Muscle of leg (tissue), 11 donors: ENCODE results near the gene FLNB. TPM values are rescaled to one million over a fixed set of nuclear protein-coding genes. Genes with fewer than 3 reads are reported as not detected.
A peak's percentile ranks its signal among the peaks of the same experiment; 100 is the strongest.

ENCODE experiments used
- DNase-seq: peaks from one replicate; pipeline ENCODE4 v3.0.0; 2013
- H3K27ac ChIP-seq: one replicate; pipeline ENCODE4 v1.5.1; 2013; ENCODE audit warnings: mild to moderate bottlenecking, low read length, control low read depth
- H3K27me3 ChIP-seq: one replicate; pipeline ENCODE4 v1.6.1; 2013; ENCODE audit warnings: low read length; ENCODE audit not compliant: control insufficient read depth, insufficient read depth
- H3K36me3 ChIP-seq: one replicate; pipeline ENCODE4 v1.6.1; 2013; ENCODE audit warnings: low read length; ENCODE audit not compliant: control insufficient read depth, insufficient read depth
- H3K4me1 ChIP-seq: one replicate; pipeline ENCODE4 v1.6.1; 2013; ENCODE audit warnings: low read length; ENCODE audit not compliant: control insufficient read depth, insufficient read depth
- H3K4me3 ChIP-seq: one replicate; pipeline ENCODE4 v1.5.1; 2013; ENCODE audit warnings: low read length, control low read depth
- H3K9me3 ChIP-seq: replicated peaks from 2 replicates; pipeline ENCODE4 v1.6.1; 2013; ENCODE audit warnings: low read depth, low read length; ENCODE audit not compliant: control insufficient read depth
- WGBS: methylation state at CpG from one replicate; pipeline ENCODE4 v1.1.5; 2013; ENCODE audit warnings: missing lambda C conversion rate; ENCODE audit not compliant: insufficient coverage; 5-methylcytosine and 5-hydroxymethylcytosine counted together
- polyA plus RNA-seq, 8 donors: library from polyadenylated mRNA; unstranded; fragments of 120-200 nt; gene quantifications; one replicate each; pipeline versions ENCODE4 v1.2.1 to v1.2.3, GENCODE V29; 2013; ENCODE audit warnings: inconsistent platforms in 1 of 8, low replicate concordance in 1 of 8; ENCODE audit not compliant: insufficient read length in 8 of 8, insufficient read depth in 1 of 8
- total RNA-seq: library from RNA; stranded (reverse); fragments of 120-200 nt; gene quantifications from one replicate; pipeline ENCODE4 v1.2.4, GENCODE V29; 2013

FLNB gene
- total and polyA plus RNA-seq, 9 donors: 44.4 to 87.1 (median 65.2) TPM

DNA sequence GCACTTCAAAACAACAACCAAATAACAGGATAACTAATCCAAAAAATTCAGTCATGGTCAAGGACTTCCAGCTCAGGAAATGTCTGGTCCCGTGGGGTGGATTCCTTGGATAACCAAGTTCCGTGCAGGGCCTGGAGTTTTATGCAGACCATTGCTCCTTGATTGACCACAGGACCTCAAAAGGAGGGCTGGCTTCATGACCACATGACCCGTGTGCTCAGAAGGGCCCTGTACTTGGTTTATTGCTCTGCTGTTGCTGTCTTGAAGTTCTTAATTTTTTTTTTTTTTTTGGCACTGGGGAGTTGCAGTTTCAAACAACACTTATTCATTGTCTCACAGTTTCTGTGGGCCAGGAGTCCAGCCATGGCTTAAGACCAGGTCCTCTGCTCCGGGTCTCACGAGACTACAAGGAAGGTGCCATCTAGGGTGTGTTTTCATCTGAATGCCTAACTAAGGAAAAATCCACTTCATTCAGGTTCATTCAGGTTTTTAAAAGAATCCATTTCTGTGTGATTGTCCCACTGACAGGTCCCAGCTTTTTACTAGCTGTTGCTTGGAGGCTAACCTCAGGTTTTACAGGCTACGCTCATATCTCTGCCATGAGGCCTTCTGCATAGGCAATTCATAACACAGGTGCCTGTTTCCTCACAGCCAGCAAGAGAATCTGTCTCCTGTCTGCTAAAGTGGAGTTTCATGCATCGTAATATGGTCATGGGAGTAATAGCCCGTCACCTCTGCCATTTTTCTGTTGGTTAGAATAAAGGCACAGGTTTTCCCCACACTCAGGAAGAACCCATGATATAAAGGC lies 65.3 kb downstream of the FLNB start:
- Histone ChIP-seq H3K27ac (no peak overlapping the region), H3K4me3 (no peak overlapping the region), H3K9me3 (no peaks in the 10 kb centered on the region), H3K27me3 (no peaks in the 10 kb centered on the region), H3K4me1 (peaks cover 33% of the 10 kb centered on the region), H3K36me3 (peaks cover 6% of the 10 kb centered on the region)
- 61% methylated on average over 5 of the region's 8 CpGs for WGBS
- peak; percentile 58 for DNase-seq

DNA sequence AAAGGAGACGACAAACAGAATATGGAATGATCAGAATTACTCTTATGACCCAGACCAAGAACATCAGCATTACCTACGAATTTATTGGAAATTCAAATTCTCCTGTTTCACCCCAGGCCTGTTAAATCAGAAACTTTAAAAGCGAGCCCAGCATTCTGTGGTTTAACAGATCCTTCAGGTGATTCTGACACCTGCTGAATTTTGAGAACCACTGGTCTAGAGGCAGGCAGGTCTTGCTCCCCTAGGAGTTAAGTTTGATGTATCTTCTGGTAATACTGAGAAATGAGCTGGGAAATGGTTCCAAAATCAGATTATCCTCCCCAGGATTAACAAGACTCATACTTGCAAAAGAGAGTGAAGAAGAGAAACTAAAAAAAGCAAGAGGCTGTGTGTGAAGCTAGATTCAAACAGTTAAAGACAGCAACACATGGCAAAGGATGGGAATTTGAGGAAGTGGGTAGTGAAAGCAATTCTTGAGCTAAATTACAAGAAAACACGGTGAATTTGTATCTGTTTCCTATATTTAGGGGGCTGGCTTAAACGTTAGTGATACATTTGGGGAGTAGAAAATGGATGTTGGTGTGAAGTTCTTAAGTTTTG lies 66.0 kb downstream of the FLNB start:
- no peak overlapping the region for H3K4me3 ChIP-seq
- peak; percentile 15 for DNase-seq
- H3K9me3 ChIP-seq: no peaks in the 10 kb centered on the region
- H3K4me1 ChIP-seq: peaks cover 30% of the 10 kb centered on the region
- H3K27me3 ChIP-seq: no peaks in the 10 kb centered on the region
- WGBS: 48% methylated on average over 2 of the region's 5 CpGs
- peaks cover 9% of the 10 kb centered on the region for H3K36me3 ChIP-seq
- peak overlapping the region; percentile 29 for H3K27ac ChIP-seq

DNA sequence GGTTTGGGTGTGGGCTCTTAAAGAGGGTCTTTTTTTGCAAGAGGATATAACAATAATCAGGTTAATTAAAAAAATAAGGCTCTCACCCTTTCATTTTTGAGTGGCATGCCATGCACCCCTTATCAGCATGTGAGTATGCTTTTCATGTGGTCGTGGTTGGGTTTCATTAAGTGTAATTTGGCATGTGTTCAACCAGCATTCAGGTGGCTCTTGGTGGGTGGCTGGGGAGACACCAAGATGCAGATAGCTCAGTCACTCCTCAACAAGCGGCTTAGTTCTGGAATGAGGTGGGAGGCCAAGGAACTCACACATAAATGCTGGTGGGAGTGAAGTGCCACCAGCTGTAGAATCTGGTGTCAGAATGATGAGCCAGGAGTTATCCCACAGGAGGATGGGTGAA lies 66.8 kb downstream of the FLNB start:
- H3K4me3 ChIP-seq: no peak overlapping the region
- H3K4me1 ChIP-seq: peaks cover 23% of the 10 kb centered on the region
- no peak overlapping the region for H3K27ac ChIP-seq
- DNase-seq: no peak
- H3K36me3 ChIP-seq: peaks cover 14% of the 10 kb centered on the region
- no peaks in the 10 kb centered on the region for H3K9me3 ChIP-seq
- H3K27me3 ChIP-seq: no peaks in the 10 kb centered on the region
- WGBS: no CpG with 5 or more reads among the region's 2 CpGs

DNA sequence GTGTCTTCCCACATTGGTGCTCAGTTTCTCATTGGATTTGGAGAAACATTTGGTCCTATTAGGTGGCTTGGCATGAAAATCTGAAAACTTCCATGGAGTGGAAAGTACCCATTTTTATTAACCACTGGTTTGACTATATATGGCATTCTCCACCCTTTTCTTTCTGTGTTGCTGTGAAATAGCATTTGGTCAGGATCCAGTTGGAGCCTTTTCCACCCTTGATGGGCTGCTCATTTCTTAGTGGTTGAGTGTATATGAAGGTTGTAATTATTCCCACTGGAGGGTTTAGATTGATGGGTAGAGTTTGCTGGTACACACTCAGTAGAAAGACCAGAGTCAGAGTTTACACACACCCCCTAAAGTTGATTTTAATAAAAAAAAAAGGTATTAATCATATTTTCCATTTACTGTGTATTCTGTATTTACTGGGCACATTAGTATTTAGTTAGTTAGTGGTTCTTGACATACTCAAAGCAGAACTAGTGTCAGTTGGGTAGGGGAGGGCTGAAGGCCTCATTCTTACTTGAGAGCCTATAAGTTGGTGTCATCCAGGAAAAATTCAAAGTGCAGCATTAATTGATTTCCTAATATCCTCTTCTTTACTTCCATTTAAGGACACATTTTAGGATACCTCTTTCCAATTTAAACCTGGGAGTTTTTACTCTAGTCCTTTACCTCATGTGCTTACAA lies 69.5 kb downstream of the FLNB start:
- Histone ChIP-seq H3K27ac (no peak overlapping the region), H3K4me3 (no peak overlapping the region), H3K4me1 (peaks cover 16% of the 10 kb centered on the region), H3K27me3 (no peaks in the 10 kb centered on the region), H3K36me3 (peaks cover 22% of the 10 kb centered on the region), H3K9me3 (no peaks in the 10 kb centered on the region)
- DNase-seq: no peak

DNA sequence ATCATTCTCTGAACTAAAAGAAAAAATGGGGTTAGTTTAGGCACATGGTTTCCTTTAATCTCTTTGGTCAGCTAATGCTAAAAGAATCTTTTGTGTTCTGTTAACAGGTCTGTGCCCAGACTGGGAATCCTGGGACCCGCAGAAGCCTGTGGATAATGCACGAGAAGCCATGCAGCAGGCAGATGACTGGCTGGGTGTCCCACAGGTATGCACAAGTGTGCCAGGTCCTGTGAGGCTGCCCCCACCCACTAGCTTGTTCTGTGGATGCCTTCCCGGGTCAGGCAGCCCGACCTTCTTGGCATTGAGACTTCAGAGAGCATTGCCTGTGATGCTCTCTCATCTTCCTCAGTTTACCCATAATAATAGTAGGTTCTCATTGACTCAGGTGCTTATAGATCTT lies 70.4 kb downstream of the FLNB start:
- WGBS: 85% methylated on average over 2 of the region's 4 CpGs
- Histone ChIP-seq H3K36me3 (peaks cover 22% of the 10 kb centered on the region), H3K27ac (no peak overlapping the region), H3K27me3 (no peaks in the 10 kb centered on the region), H3K9me3 (no peaks in the 10 kb centered on the region), H3K4me1 (peaks cover 11% of the 10 kb centered on the region), H3K4me3 (no peak overlapping the region)
- DNase-seq: no peak

DNA sequence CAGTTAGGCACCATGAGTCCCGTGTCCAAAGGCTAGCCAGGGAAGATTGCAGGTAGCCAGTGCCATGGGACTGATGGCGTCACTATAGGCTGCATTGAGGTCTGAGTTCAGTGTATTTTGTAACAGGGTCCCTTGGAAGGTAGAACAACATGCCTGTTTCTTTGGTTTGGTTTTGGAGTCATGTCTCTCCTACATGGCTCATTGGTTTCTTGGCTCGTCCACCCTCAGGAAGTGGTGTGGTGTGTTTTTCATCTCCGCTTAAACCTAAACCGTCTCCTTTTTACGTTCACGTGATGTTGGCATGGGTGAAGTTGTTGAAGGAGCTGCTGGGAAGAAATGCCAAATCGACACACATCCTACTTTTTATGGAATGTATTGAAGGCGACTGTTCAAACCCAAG lies 71.6 kb downstream of the FLNB start:
- DNase-seq: no peak
- Histone ChIP-seq H3K36me3 (peaks cover 22% of the 10 kb centered on the region), H3K4me1 (peaks cover 7% of the 10 kb centered on the region), H3K27me3 (no peaks in the 10 kb centered on the region), H3K27ac (no peak overlapping the region), H3K9me3 (no peaks in the 10 kb centered on the region), H3K4me3 (no peak overlapping the region)
- 100% methylated on average over 2 of the region's 9 CpGs for WGBS

DNA sequence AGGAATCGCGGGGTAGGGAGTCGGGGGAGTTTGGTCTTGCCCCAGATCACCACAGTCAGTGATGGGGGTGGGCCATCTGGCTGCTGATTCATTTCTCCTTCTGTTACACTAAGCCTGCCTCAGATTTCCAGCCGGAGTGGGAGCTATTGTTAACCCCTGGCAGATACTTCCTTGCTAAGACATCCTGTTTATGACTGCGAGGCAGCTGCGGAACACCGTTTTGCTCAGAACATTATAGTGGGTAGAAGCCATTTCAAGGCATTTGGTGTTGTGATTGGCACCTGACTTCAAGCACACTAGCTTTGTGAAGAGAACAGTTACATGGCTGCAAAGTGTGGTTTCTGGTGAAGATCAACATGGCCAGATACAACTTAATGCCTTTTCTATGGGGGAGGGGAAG lies 73.8 kb downstream of the FLNB start:
- peaks cover 20% of the 10 kb centered on the region for H3K36me3 ChIP-seq
- no peak overlapping the region for H3K4me3 ChIP-seq
- 30% methylated on average over 2 of the region's 7 CpGs for WGBS
- H3K4me1 ChIP-seq: peaks cover 7% of the 10 kb centered on the region
- peak; percentile 72 for DNase-seq
- peak overlapping the region; percentile 72 for H3K27ac ChIP-seq
- H3K9me3 ChIP-seq: no peaks in the 10 kb centered on the region
- H3K27me3 ChIP-seq: no peaks in the 10 kb centered on the region

DNA sequence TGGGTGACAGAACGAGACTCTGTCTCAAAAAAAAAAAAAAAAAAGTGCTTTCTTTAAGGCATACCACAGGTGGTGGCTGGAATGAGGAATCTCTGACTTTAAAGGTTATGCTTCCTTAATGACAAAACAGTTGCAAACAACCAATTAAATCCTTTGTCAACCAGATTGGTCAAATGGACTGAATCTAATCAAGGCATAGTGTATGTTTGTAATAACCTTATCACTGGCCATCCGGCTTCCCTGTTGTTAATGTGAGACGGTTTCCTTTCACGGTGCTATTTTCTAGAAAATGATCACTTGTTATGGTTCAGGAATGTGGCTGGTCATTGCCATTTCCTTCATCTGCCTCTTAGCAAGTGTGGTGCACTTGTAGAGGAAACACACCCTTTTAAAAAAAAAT lies 75.9 kb downstream of the FLNB start:
- Histone ChIP-seq H3K27ac (no peak overlapping the region), H3K4me1 (peaks cover 7% of the 10 kb centered on the region), H3K4me3 (no peak overlapping the region), H3K9me3 (no peaks in the 10 kb centered on the region), H3K36me3 (peaks cover 17% of the 10 kb centered on the region), H3K27me3 (no peaks in the 10 kb centered on the region)
- WGBS: no CpG with 5 or more reads among the region's 4 CpGs
- peak; percentile 11 for DNase-seq

DNA sequence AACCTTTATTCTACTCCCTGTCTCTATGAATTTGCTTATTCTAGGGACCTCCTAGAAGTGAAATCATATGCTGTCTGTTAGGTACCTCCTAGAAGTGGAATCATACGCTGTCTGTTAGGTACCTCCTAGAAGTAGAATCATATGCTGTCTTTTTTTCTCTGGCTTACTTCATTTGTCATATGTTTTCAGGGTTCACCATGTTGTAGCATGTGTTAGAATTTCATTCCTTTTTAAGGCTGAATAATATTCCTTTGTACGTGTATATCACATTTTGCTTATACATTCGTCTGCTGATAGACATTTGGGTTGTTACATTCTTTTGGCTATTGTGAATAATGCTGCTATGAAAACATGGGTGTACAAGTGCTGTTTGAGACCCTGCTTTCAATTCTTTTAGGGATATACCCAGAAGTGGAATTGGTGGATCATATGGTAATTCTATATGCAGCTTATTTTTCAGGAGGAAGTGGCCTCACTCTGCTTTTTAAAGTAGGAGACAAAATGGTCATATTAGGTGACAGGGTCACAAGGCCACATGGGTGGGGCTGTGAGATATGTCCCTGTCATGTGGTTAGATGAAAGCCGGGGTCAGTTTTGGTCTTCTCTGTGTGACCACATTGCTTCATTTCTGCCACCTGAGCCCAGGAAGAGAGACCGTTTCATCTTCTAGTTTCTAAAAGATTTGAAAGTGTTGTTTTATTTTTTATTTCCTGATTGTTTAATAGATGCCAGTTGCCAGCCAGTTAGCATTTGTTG lies 76.7 kb downstream of the FLNB start:
- Histone ChIP-seq H3K27me3 (no peaks in the 10 kb centered on the region), H3K36me3 (peaks cover 13% of the 10 kb centered on the region), H3K27ac (no peak overlapping the region), H3K9me3 (no peaks in the 10 kb centered on the region), H3K4me3 (no peak overlapping the region), H3K4me1 (peaks cover 7% of the 10 kb centered on the region)
- DNase-seq: no peak
- 78% methylated on average over 2 of the region's 5 CpGs for WGBS

DNA sequence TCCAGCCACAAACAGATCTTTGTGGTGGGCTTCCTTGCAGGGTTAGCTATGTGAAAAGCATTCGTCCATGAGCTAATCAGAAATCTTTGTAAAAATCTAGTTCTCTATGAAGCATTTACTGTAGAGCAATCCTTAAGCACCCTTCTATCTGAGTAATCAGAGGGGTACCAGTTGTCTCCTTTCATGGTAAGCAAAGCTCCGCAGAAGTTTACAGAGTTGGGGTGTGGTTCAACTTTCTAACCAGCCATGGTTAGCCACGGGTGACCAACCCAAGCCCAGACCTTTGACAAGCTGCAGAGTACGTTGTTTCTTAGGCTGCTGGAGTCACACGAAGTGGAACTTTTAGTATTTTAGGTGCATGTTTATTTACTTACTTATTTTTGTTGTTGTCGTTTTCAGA lies 77.4 kb downstream of the FLNB start:
- H3K9me3 ChIP-seq: no peaks in the 10 kb centered on the region
- H3K27me3 ChIP-seq: no peaks in the 10 kb centered on the region
- DNase-seq: no peak
- H3K4me1 ChIP-seq: peaks cover 7% of the 10 kb centered on the region
- no peak overlapping the region for H3K27ac ChIP-seq
- no CpG with 5 or more reads among the region's 6 CpGs for WGBS
- H3K4me3 ChIP-seq: no peak overlapping the region
- peaks cover 8% of the 10 kb centered on the region for H3K36me3 ChIP-seq
